ENCODE measurements around the gene CDC5L.
"Not testable (repeated sequence)": the region's sequence is repeated elsewhere in the genome, so short reads cannot be mapped to it uniquely, and the experiment has no call there.

CDC5L gene

DNA sequence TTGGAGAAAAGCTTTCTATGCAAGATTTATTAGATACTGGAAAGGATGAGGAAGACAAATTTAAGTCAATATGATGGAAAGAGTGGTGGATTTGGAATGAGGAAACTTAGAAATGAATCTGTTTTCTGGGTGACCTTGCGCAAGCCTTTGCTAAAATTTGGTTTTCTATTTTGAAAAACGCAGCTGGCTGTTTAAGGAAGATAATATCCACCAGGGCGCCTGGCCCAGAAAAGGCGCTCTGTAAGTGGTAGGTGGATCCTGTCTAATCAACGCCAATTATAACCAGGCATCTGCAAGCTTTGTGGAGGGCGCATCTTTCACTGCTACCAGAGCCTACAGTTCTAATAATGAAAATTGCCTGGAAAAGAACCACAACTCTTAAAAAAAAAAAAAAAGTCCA lies 45.5 kb upstream of the CDC5L start:
- DNase-seq (ENCODE audit: low spot score): no peak
- in situ Hi-C loops (cut with MboI; ENCODE audit: low sequenced_read_pairs, unreplicated experiment): no loop called here
- TF ChIP-seq, protein P1, sequence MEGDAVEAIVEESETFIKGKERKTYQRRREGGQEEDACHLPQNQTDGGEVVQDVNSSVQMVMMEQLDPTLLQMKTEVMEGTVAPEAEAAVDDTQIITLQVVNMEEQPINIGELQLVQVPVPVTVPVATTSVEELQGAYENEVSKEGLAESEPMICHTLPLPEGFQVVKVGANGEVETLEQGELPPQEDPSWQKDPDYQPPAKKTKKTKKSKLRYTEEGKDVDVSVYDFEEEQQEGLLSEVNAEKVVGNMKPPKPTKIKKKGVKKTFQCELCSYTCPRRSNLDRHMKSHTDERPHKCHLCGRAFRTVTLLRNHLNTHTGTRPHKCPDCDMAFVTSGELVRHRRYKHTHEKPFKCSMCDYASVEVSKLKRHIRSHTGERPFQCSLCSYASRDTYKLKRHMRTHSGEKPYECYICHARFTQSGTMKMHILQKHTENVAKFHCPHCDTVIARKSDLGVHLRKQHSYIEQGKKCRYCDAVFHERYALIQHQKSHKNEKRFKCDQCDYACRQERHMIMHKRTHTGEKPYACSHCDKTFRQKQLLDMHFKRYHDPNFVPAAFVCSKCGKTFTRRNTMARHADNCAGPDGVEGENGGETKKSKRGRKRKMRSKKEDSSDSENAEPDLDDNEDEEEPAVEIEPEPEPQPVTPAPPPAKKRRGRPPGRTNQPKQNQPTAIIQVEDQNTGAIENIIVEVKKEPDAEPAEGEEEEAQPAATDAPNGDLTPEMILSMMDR (IDR thresholded peaks at IDR 0.05; ENCODE audit: borderline replicate concordance, control extremely low read depth, extremely low read depth, insufficient read depth, missing control alignments): no peak

DNA sequence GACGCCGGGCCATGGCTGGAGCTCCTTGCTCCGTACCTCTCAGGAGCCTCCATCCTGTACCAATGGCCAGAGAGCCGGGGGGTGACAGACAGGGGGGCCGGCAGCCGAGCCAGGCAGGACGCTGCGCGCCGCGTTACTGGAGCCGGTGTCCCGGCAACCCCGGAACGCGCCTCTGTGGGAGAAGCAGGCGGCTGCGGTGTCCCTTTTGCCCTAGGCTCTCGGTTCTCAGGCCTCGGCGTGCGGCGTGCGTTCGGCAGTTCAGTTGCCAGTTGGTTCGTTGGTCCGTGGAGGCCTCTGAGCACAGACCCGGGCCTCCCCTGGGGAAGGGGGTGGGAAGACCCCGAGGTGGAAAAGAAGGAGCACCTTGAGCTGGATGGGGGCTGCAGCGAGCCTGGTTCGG lies 45.0 kb upstream of the CDC5L start, which contains the start of gene SPATS1:
SPATS1 (plus strand) TSS at position 162 of the 400 bp plus-strand sequence. CDS start 446 bp downstream, outside the sequence.
- in situ Hi-C loops (cut with MboI; ENCODE audit: low sequenced_read_pairs, unreplicated experiment): no loop called here
- TF ChIP-seq, protein P1 (IDR thresholded peaks at IDR 0.05; ENCODE audit: borderline replicate concordance, control extremely low read depth, extremely low read depth, insufficient read depth, missing control alignments): no peak
- peak; percentile 19 for DNase-seq (ENCODE audit: low spot score)

DNA sequence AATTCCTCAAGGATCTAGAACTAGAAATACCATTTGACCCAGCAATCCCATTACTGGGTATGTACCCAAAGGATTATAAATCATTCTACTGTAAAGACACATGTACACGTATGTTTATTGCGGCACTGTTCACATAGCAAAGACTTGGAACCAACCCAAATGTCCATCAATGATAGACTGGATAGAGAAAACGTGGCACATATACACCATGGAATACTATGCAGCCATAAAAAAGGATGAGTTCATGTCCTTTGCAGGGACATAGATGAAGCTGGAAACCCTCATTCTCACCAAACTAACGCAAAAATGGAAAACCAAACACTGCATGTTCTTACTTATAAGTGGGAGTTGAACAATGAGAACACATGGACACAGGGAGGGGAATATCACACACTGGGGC lies 40.7 kb upstream of the CDC5L start:
- DNase-seq (ENCODE audit: low spot score); in situ Hi-C loops (cut with MboI; ENCODE audit: low sequenced_read_pairs, unreplicated experiment): not testable (repeated sequence)

DNA sequence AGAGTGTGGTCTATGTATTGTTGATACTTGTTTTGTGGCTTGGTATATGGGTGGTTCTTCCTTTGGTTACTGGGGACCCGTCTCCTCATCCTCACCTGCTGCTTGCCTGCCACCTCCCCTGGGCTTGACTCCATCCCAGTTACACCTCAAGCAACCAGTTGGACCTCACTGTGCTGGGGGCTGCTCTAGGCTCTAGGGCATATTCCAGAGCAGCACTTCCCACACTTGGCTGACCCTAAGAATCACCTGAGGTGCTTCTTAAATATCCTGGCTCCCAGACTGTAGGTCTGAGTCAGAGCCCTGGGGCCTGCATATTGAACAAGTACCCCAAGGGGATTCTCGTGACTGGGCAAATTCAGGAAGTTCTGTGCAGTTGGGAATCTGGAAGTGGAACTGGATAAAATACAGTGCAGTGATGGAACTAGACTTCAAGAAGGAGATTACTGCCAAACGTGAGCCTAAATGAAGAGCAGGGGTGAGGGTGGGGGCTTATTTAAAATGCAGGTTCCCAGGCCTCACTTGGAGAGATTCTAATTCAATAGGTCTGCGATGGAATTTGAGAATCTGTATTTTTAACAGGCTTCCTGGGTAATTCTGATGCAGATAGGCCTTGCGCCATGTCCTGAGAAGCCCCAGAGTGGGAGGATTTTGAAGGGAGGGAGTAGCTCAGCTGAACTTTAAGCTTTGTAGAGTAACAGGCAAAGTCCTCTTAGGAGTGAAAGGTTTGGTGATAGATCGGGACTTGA lies 37.4 kb upstream of the CDC5L start:
- TF ChIP-seq, protein P1 (IDR thresholded peaks at IDR 0.05; ENCODE audit: borderline replicate concordance, control extremely low read depth, extremely low read depth, insufficient read depth, missing control alignments): no peak
- DNase-seq (ENCODE audit: low spot score): no peak
- in situ Hi-C loops (cut with MboI; ENCODE audit: low sequenced_read_pairs, unreplicated experiment): no loop called here

DNA sequence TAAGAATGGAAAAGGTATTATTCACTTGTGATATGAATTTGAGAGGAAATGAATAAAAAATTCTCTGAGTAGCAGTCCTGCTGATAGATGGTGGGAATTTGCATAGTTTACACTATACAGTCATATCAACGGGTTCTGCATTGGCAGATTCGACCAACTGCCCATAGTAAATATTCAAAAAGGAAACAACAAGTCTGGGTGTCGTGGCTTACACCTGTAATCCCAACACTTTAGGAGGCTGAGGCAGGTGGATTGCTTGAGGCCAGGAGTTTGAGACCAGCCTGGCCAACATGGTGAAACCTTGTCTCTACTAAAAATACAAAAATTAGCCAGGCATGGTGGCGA lies 36.9 kb upstream of the CDC5L start:
- in situ Hi-C loops (cut with MboI; ENCODE audit: low sequenced_read_pairs, unreplicated experiment); DNase-seq (ENCODE audit: low spot score): not testable (repeated sequence)

DNA sequence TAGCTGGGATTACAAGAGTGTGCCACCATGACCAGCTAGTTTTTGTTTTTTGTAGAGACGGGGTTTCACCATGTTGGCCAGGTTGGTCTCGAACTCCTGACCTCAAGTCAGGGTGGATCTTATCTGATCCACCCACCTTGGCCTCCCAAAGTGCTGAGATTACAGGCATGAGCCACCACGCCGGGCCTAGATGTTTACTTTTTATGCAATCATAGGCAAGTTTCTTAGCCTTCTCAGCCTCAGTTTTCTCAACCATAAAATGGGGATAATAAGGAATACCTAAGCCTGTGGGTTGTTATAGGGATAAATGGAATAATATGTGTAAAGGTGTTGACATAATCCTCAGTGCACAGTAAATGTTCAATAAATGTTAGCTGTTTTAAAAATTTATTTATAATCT lies 35.2 kb upstream of the CDC5L start:
- TF ChIP-seq, protein P1 (IDR thresholded peaks at IDR 0.05; ENCODE audit: borderline replicate concordance, control extremely low read depth, extremely low read depth, insufficient read depth, missing control alignments): no peak
- DNase-seq (ENCODE audit: low spot score): no peak
- in situ Hi-C loops (cut with MboI; ENCODE audit: low sequenced_read_pairs, unreplicated experiment): no loop called here

DNA sequence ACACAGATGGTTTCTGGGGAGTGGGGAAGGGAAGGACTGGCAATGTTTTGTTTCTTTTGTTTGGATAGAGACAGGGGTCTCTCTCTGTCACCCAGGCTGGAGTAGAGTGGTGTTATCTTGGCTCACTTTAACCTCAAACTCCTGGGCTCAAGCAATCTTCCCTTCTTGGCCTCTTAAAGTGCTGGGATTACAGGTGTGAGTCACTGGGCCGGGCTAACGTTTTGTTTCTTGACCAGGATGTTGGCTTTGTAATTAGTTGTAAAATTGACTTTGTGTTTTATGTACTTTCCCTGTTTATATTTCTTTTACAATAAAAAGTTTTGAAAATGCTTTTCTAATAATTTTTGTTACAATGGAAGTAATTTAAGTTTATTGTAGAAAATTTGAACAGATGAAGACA lies 34.2 kb upstream of the CDC5L start:
- in situ Hi-C loops (cut with MboI; ENCODE audit: low sequenced_read_pairs, unreplicated experiment): no loop called here
- DNase-seq (ENCODE audit: low spot score): no peak
- TF ChIP-seq, protein P1 (IDR thresholded peaks at IDR 0.05; ENCODE audit: borderline replicate concordance, control extremely low read depth, extremely low read depth, insufficient read depth, missing control alignments): no peak

DNA sequence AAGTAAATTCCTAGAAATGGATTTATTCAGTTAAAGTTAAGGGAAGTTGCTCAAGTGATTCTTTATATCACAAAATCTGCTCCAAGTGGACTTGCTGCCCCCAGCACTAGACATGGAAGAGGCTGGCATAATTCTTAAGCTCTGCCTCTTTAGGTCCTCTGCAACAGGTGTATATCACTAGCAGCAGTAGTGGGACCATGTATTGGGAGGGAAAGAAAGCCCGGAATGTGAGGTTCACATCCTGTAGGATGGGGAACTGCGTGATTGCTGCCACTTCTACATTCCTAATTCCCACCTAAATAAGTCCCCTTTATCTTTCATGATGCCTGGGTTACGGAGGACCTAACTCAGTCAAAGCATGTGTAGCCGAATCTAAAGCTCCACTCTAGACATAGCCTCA lies 31.9 kb upstream of the CDC5L start:
- TF ChIP-seq, protein P1 (IDR thresholded peaks at IDR 0.05; ENCODE audit: borderline replicate concordance, control extremely low read depth, extremely low read depth, insufficient read depth, missing control alignments): no peak
- in situ Hi-C loops (cut with MboI; ENCODE audit: low sequenced_read_pairs, unreplicated experiment): no loop called here
- DNase-seq (ENCODE audit: low spot score): no peak
